CD4-positive, alpha-beta T cell treated with Interleukin-17A for 1 hour (primary cell): ENCODE results near the gene PPP2R5C.

Source experiments
- DNase-seq: peaks from one replicate; pipeline ENCODE4 v3.0.0-alpha.2; 2020

The PPP2R5C gene

GRCh38 chr14:101975231-101975630 is 213.7 kb downstream of the PPP2R5C start:
- no peak for DNase-seq
